T-helper 2 cell treated with Interferon-gamma antibody and Interleukin-4, amounts not matched to agents 100 ng/mL and 5 ng/mL, for 36 hours (primary cell): Measurements from ENCODE around the gene FLAD1. TPM values are rescaled to one million over a fixed set of nuclear protein-coding genes. Genes with fewer than 3 reads are reported as not detected.

Source experiments
- intact Hi-C: fragments of 100-400 bp; cut with micrococcal nuclease; formaldehyde crosslinking; loops from one replicate; pipeline ENCODE4 v1.15.1; 2023
- total RNA-seq: library from RNA; stranded (reverse); gene quantifications from 2 replicates; pipeline ENCODE4 v1.2.3, GENCODE V29; 2022

Gene FLAD1
- total RNA-seq, 1 donor from 2014 or later = 50.3 TPM

DNA sequence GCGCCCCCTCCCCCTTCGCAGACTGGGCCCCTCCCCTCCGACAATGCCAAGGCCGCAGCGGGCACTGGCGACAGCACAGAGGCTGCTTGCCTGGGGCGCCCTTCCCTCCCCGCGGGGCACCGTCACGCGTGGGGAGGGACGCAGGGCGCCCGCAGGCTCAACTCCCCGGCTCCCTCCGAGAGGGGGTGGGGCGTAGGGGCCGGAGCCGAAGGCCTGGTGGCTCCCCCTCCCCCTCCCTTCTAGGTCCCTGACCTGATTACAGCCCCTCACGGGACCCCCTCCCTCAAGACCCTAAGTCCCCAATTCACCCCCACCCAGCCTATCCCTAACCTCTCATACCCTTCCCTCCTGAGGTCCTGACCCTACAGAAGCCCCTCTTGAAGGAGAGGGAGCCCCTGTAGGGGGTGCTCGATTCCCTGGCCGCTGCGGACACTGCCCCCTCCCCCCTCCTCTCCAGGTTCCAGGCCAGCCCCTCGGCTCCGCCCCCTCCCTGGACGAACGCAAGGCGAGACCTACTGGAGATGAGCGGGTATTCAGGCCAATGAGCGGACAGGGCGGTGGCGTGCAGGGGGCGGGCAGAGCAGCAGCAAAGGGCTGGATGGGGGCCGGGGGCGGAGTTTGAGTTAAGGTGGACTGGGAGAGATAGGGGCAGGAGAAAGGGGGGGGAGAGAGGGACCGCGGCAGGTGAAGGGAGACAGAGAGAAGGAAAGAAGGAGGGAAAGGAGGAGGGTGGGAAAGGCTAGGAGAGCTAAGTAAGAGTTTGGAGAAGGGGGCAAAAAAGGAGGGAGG, 18.7 kb downstream of the FLAD1 start:
- intact Hi-C loops = loop anchor here (1.0 to 5.0 kb wide), 7 partner anchors 19 to 1500 kb away; partner anchors contain the start of genes CKS1B, EFNA4, FLAD1 and MEF2D

DNA sequence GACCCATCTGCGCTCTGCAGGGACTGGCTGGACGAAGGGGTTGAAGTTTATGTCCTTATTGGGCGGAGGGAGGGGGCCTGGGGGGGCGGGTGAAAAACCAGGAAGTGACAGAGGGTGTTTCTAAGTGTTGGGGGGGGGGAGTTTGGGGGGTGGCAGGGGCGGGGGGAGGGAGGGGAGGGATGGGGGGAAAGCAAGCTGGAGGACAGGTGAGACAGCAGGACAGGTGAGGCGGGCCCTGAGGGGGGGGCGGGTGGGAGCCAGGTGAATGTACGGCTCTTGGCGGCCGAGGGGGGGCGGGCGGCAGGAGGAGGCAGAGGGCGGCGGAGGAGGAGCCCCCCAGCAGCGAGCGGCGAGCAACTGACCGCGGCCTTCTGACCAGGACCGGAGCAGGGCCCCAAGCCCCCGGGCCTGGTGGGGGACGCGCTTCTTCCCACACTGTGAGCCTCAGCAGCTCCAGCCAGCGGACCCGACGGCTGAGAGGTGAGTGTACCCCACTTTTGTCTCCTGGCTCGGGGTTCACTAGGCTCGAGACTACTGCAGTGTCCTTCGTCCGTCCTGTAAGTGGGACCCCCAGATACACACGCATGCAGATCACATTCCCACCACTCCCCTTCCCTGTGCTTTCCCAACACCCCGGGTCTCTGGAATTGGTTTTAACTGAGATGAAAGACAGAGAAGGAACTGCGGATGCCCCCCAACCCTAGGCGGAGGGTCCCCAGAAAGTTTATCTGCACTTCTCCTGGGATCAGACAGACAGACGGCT, 19.5 kb downstream of the FLAD1 start, which contains the start of gene ZBTB7B:
TSS of gene ZBTB7B (plus strand) at position 339 of the 763 bp plus-strand sequence. CDS start 11,859 bp downstream, outside the sequence.
- intact Hi-C loops = loop anchor here (1.0 to 5.0 kb wide), 4 partner anchors 28 to 1500 kb away; partner anchors contain the start of genes CKS1B, EFNA4 and MEF2D

DNA sequence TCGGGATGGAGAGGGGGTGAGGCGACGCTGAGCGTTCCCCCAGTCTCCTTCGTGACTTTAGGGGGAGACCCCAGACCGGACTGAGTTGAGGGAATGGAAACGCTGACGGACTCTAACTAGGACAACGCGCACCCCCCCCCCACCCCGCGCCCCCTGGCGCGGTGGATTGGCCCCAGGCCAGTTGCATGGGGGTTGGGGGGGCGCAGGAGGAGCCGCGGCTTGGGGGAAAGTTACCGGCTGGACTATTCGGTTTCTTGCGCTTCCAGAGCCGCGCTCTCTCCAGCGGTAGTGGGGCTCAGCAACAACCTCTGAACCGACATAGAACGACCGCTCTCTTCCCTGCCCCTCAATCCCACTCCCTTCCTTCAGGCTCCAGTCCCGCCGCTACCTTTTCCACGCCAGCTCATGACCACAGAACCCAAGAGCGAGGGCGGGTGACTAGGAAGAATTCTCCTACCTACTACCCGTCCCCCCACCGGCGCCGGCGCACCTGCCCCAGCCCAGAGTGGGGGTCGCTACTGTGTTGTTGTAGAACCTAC, 20.2 kb downstream of the FLAD1 start:
- intact Hi-C loops = loop anchor here (2.0 to 5.0 kb wide), 2 partner anchors 82 to 1499 kb away; partner anchors contain the start of gene MEF2D

DNA sequence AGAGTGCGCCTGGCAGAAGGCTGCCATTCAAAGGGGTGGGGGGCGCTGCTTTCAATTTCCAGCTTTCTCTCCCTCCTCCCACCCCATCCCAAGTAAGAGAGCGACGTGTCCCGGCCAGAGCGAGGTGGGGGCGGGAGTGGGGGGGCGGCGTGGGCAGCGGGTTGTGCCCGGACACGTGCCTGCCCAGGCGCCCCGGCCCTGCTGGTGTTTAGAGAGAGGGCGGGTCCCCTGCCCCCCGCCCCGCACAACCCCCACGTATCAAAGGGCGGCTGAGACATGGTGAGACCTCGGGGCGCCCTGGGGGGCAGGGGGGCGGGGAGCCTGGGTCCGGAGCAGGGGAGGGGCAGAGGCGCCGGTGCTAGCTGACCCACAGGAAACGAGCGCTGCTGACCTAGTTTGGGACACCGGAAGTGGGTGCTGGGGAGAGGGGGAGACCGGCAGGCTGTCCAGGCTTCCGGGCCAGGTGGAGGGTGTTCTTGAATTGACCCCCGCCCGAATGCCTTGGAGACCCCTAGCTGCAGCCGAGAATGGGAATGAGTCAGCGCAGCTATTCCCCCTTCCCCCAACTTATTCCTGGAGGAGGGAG, 20.7 kb downstream of the FLAD1 start:
- intact Hi-C loops = loop anchor here (2.0 to 5.0 kb wide), 2 partner anchors 81 to 1498 kb away; partner anchors contain the start of gene MEF2D

DNA sequence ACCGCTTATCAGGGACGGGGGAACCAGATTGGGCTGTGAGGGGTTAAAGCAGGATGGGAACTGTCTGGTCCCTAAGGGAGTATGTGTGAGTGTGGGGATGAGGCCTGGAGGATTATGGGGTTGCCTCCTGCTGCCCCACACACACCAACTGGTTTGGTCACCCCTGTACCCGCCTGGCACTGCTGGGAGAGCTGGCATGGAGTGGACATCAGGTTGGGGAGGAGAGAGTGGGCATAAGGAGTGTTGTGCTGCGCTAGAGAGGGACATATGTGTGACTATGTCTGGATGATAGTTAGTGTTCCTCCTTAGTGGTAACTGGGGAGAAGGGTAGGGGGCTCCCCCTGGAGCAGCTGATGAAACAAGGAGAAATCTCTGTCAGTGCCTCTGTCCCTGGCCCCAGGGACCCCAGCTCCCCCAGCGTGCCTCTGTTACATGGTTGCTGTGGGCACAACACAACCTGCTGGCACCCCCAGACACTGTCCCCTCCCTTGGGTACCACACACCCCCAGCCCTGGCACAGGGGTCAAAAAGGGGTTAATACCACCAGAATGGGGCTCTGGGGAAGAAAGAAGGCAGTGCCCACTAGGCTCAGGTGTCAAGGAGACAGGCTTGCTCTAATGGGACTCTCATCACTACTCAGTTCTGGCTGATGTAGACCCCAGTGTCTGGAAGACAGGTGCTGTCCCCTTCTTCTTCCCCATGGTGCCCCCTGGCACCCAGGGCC, 21.4 kb downstream of the FLAD1 start:
- intact Hi-C loops = loop anchor here (5.0 kb wide), 1 partner anchor 1498 kb away; the partner anchor contains the start of gene MEF2D

DNA sequence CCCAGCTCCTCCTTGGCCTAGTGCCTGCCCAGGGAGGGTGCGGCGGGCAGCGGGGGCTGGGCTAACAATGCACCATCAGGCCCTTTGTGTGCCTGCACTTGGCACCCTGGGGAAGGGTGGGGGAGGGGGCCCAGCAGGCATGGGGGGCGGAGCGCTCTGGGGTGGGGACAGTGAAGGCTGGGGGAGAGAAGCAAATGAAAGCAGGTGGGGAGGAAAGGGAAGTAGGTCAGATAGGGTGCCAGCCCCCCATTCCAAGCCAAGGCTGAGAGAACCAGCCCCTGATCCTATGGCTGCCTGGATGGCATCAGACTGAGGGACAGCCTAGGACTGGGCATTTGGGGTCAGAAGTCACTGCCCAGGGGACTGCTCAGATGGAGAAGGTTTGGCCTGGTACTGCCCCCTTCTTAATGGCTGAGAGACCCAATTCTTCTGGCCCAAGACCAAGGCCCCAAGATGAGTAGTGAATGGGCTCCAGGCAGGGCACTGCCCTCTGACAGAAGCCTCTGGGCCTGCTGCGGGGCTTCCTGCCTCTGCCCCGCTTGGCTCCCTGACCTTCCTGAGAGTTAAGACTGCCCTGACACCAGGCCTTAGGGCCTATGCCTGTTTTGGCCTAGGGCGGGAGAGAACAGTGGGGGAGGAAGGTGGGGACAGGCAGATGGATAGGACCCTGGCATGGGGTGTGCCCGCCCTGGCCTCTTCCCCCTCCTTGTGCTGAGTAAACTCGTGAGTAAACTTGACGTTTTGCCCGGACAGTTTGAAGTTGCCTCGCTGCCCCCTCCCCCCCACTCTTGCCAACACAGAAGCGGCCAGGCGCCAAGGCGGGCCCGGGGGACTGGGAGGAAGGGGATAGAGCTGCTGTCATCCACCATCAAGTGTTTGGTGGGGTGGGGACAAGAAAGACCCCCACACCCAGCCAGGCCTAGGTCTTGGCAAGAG, 22.2 kb downstream of the FLAD1 start:
- intact Hi-C loops = no loop called here

DNA sequence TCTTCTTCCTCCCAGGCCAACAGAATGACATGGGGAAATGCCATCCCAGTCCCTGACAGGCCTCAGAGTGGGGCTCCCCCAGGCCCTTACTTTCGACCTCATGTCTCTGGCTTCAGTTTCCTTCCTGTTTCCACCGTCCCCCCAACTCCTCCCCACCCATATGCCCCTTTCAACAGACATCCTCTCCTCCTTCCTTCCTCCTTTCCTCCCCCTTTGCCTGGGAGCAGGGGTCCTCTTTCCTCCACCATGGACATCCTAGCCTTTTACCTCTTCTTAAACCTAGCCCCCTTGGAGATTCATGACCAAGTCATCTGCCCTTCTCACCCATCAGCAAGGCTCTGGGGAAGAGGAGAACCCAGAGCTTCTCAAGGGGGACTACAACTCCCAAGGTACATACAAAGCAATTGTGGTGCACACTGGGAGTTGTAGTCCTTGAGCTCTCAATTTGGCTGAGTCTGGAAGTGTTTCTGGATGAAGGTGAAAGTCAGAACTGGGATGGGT, 23.5 kb downstream of the FLAD1 start:
- intact Hi-C loops = no loop called here

DNA sequence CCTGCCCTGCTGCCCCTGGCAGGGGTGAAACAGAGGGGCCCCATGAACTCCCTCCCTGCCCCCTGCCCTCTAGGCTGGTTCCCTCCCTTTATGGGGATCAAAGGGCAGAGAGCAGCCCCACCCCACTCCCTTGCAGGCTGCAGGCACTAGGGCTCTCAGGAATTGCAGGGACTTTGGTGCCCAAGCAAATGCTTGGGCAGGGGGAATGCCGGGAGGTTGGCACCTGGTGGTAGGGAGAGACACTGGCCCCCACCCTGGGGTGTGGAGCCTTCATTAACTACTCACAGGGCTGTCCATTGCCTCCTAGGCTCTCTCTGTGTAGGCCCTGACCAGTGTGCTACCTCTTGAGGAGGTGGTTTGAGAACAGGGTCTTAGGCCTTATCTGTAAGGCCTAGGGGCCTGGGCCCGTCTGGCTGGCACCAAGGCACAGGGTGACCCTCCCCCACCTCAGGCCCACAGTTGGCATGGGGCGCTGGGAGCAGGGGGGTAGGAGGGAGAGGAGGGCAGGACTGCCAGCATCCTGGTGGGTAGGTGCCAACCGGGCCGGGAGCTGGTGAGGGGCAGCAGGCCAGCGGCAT, 24.2 kb downstream of the FLAD1 start:
- intact Hi-C loops = no loop called here

DNA sequence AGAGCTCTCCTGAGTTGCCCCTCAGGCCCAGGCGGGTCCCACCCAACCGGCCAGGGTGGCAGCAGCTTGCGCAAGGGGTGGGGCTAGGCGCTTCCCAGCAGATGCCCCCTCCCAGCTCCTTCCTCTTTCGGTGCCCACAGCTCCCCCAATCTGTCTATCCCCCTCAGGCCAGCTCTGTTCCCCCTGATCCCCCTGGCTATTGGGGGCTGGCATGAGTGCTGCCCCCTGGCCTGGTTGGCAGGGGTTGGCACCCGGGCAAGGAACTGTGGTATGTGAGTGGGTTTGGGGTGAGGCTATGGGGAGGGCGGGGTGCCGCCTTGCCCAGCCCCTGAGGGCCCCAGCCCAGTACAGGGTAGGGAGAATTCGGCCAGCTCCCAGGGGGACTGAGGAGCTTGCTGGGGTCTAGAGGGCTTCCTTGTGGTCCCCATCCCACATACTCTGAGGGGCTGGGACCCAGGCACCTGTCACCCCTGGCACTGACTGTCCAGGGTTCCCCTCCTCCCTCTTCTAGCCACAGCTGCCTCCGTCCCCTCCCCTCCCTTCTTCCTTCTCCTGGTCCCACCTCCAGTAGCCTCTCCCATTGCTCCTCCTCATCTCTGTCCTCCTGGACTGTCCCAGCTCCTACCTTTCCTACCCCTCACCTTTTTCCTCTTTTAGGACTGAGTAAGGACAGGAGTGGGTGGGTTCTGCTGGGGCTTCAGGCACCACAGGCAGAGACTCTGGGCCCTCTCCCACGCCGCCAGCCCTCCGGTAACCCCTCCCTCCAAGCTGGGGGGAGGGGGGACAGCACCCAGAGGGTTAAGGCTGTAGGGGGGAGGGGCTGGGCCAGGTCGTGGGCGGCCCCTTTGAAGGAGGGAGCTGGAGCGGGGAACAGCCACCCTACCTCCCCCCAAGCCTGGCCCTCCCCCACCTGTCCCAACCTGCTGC, 25.1 kb downstream of the FLAD1 start:
- intact Hi-C loops = no loop called here

DNA sequence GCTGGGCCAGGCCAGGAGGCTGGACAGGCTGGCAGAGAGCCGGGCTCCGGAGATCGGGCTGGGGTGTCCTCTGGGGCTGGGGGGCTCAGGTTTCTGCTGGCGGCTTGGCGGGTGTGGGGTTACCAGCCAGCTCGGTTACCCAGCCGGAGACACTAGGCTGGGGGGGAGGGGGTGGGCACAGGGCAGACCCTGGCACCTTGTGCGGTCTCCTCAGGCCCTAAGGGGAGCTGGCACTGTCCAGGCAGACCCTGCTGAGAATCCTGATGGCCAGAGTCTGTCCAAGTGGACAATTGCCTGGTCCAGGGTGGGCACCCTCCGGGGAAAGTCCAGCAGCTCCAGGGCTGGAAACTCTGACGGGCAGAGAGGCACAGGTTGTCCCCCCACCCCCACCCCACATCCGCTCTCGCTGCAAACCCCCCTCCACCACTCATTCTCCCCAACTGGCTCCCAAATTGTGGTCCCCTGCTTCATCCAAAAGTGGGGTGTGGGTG, 26.1 kb downstream of the FLAD1 start:
- intact Hi-C loops = no loop called here

DNA sequence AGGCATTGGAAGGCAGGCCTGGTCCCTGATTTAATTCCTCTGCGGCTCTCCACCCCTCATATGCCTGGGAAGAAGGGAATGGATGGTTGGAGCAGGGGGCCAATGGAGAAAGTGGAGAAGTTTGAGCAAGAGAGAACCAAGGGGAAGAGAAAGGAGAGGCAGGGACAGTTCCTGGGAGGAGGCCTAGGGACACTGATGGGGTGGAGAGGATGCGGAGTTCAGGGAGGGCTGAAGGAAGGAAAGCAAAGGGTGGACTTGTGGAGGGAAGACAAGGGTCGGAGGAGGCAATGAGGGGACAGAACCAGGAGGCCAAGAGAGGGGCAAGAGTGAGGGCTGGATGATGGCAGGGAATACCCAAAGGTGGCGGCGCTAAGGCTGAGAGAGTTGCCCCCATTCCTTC, 26.6 kb downstream of the FLAD1 start:
- intact Hi-C loops = no loop called here

DNA sequence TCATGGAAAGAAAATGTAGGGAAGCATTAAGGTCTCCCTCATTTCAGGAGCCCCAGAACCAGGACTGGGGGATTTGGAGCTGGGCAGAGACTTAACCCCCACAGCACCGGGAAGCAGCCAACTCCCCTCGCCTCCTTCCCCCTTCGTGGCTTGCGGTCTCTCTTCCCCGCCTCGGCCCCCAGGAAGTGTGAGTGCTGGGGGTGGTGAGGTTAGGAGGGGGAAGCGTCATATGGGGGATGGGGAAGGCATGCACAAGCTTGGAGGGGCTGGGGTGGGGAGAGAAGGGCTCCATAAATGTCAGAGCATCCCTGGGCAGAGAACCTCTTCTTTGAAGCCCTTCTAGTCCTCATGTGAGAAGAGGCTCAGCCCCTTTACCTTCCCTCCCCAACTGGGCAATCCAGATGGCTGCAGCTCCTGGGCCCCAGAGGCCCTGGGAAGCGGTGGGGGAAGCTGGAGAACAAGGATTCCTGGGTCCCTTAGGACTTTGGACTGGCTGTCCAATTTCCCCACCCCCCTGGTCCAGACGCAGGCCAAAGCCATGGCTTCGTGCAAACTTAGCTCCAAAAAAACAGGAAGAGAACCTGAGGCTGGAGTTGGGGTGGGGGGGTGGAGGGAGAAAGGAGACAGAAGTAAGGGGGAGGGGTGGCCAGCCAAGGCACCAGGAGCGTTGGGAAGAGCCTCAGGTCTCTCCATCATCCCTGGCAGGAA, 27.2 kb downstream of the FLAD1 start:
- intact Hi-C loops = no loop called here

DNA sequence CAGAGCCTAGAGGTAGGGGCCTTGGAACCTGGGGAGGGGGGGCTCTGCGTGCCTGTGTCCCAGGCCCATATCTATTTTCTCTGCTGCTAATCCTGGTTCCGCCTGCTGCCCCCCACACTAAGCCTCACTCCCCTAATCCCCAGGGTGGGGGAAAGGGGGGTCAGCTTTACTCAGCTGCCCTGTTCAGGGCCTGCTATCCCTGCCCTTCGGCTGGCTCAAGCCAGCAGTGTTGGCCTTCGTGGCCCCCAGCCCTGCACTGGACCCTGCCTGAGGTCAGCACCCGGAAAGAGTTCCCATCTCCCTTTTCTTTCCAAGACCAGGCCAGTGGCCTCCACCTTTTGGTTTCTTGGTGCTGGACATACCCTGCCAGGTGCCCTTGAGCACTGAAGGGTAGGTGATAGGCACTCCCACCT, 27.9 kb downstream of the FLAD1 start:
- intact Hi-C loops = no loop called here

DNA sequence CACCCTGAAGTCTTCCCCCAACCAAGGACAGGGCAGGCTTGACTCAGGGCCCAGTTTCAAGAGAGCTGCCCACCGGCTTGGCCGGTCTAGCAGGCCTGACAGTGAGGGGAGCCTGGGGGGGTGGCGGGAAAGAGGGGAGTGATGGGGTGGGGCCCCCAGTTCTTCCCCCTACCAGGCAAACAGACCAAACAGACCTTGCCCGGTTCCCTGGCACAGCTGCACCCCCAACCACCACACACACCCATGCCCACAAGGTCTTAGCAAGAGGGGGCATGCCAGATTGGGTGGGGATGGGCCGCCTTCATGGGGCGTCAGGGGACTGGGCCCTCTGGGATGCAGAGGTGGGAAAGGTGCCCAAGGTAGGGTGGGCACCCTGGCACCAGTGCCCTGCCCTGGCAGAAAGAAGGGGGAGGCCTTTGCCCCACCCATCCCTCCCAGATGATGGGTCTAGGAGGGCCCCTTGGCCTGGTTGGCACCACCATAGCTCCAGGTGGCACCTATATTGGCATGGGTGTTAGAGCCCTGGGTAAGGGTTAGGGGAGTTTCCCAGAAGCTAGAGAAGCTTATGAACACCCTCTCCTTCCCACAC, 28.4 kb downstream of the FLAD1 start:
- intact Hi-C loops = no loop called here

DNA sequence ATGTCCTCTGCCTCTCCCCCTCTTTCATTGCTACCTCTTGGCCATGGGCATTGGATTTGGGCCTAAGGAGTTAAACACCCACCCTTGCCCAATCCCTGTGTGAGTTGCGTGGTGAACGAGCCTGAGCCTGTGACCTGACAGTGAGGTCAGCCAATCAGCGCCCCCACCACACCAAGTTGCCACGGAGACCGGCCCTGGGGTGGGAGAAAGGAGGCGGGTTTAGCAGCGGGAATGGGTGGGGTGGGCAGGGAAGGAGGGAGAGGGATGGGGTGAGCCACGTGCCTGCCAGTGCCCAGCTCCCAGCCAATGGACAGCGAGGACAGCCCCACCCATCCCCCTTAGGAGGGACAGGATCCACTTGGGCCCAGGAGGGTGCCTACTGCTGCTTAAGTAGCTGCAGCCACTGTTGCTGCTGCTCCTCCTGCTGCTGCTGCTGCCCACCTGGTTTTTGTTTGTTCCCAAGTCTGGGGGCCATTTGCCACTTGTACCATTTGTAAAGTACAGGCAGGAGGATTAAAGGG, 28.9 kb downstream of the FLAD1 start:
- intact Hi-C loops = no loop called here

DNA sequence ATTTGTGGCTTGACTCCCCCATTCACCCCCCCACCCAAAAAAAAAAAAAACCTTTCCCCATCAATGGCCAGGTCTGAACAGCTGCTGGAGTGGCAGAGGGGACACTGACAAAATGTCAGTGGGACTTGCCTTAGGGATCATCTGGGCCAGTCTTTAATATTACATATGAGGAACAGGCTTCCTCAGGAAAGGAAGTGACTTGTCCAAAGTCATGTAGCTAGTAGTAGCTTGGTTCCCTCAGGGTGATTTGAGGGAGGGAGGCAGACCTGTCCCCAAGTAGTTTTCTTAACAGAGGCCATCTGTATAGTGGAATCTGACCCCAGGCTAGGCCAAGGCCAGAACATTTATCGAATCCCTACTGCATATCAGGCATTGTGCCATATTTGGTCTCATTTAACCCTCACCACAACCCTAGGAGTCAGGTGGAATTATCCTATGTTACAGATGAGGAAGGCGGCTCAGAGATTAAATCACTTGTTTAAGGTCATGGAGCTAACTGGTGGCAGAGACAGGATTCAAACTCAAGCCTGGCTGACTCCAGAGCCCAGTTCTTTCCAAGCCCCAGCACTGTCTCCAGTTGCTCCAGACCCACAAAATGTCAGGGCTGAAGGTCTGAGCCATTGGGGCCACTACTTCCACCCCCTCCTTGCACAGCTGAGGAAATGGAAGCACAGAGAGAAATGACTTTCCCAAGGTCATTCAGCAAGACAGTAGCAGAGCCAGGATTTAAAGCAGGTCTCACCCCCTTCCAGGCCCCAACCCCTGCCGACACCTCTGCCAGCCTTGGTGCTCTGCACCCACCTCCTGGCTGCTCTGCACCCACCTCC, 29.8 kb downstream of the FLAD1 start:
- intact Hi-C loops = no loop called here
